K562 (cell line): Measurements from ENCODE around the gene SMAD3. TPM values are rescaled to one million over a fixed set of nuclear protein-coding genes. Genes with fewer than 3 reads are reported as not detected.
A peak's percentile ranks its signal among the peaks of the same experiment; 100 is the strongest.

Source experiments
- CREB5 ChIP-seq: fragments of 250-450 bp; sonication (Bioruptor Pico); IDR thresholded peaks from 2 replicates; pipeline ENCODE4 v1.5.0; 2020; ENCODE audit warnings: mild to moderate bottlenecking
- ETV5 ChIP-seq: sonication (generic); formaldehyde crosslinking; IDR thresholded peaks from 2 replicates; pipeline ENCODE4 v1.4.0; 2020; ENCODE audit warnings: low read depth, mild to moderate bottlenecking, missing genetic modification reagents
- FOS ChIP-seq: IDR thresholded peaks from 3 replicates; pipeline ENCODE4 v1.6.1; 2011; ENCODE audit not compliant: insufficient read length; ENCODE audit errors: extremely low read depth
- FOXJ2 ChIP-seq: fragments of 200-800 bp; sonication (Bioruptor generic); IDR thresholded peaks from 2 replicates; pipeline ENCODE4 v1.6.1; 2016; ENCODE audit warnings: missing genetic modification characterization, missing compliant biosample characterization
- HDAC2 ChIP-seq: fragments of 450-650 bp; IDR thresholded peaks from 2 replicates; pipeline ENCODE4 v1.6.1; 2016; ENCODE audit warnings: mild to moderate bottlenecking
- HDGF ChIP-seq: fragments of 450-650 bp; IDR thresholded peaks from 2 replicates; pipeline ENCODE4 v1.6.1; 2016
- JUN ChIP-seq, 2 experiments: sonication (generic) in 1 of 2; formaldehyde crosslinking in 1 of 2; IDR thresholded peaks; 2 replicates each; pipeline versions ENCODE4 v1.6.1 to v1.8.0; 2012 to 2022; ENCODE audit warnings: borderline replicate concordance in 2 of 2, mild to moderate bottlenecking in 2 of 2, improper control_type of control experiment in 1 of 2, low read depth in 1 of 2, low read length in 1 of 2, missing genetic modification reagents in 1 of 2
- KAT2B ChIP-seq: IDR thresholded peaks from one replicate; pipeline ENCODE4 v1.6.1; 2012; ENCODE audit warnings: low read depth, mild to moderate bottlenecking, control low read depth, inconsistent platforms, low read length, moderate library complexity
- MTA1 ChIP-seq: fragments of 450-650 bp; IDR thresholded peaks from 2 replicates; pipeline ENCODE4 v1.6.1; 2017; ENCODE audit warnings: borderline replicate concordance
- MTF1 ChIP-seq: fragments of 250-450 bp; sonication (Bioruptor Pico); IDR thresholded peaks from 2 replicates; pipeline ENCODE4 v1.9.0; 2021; ENCODE audit warnings: moderate library complexity, mild to moderate bottlenecking, inconsistent platforms, borderline replicate concordance
- NFE2L1 ChIP-seq: fragments of 450-650 bp; IDR thresholded peaks from 2 replicates; pipeline ENCODE4 v1.6.1; 2016; ENCODE audit warnings: missing genetic modification characterization, low read depth, mild to moderate bottlenecking, missing compliant biosample characterization, moderate library complexity, borderline replicate concordance
- PKNOX1 ChIP-seq: fragments of 450-650 bp; IDR thresholded peaks from 2 replicates; pipeline ENCODE4 v1.6.1; 2016
- SAP30 ChIP-seq: fragments of 200-600 bp; sonication (generic); IDR thresholded peaks from 2 replicates; pipeline ENCODE4 v1.6.1; 2012; ENCODE audit warnings: borderline replicate concordance, low read depth, mild to moderate bottlenecking, moderate library complexity, low read length, control low read depth, inconsistent platforms; ENCODE audit not compliant: insufficient read depth, poor library complexity, severe bottlenecking
- SP1 ChIP-seq: sonication (generic); formaldehyde crosslinking; IDR thresholded peaks from 2 replicates; pipeline ENCODE4 v1.8.1; 2022; ENCODE audit warnings: mild to moderate bottlenecking, missing genetic modification reagents
- XRCC3 ChIP-seq: fragments of 450-650 bp; IDR thresholded peaks from 2 replicates; pipeline ENCODE4 v1.6.1; 2017; ENCODE audit warnings: mild to moderate bottlenecking, moderate library complexity
- ZBTB12 ChIP-seq: fragments of 250-450 bp; sonication (Bioruptor Pico); IDR thresholded peaks from 2 replicates; pipeline ENCODE4 v1.4.0; 2020
- ZBTB33 ChIP-seq: sonication (generic); formaldehyde crosslinking; IDR thresholded peaks from 2 replicates; pipeline ENCODE4 v1.8.1; 2023; ENCODE audit warnings: mild to moderate bottlenecking, missing genetic modification reagents
- ZKSCAN1 ChIP-seq: fragments of 150-350 bp; IDR thresholded peaks from 2 replicates; pipeline ENCODE4 v1.6.1; 2016; ENCODE audit warnings: low read depth, low read length
- ZNF165 ChIP-seq: fragments of 250-450 bp; sonication (Bioruptor Pico); IDR thresholded peaks from 2 replicates; pipeline ENCODE4 v1.4.0; 2020; ENCODE audit warnings: borderline replicate concordance
- ZNF347 ChIP-seq: fragments of 450-650 bp; formaldehyde crosslinking; IDR thresholded peaks from 2 replicates; pipeline ENCODE4 v1.4.0; 2020; ENCODE audit warnings: low read depth, mild to moderate bottlenecking, moderate library complexity
- ZNF561 ChIP-seq: fragments of 450-650 bp; formaldehyde crosslinking; conservative IDR thresholded peaks from 2 replicates; pipeline ENCODE4 v1.4.0; 2020; ENCODE audit warnings: mild to moderate bottlenecking, moderate library complexity
- polyA plus RNA-seq, 8 experiments: library from polyadenylated mRNA; depleted of rRNA in 4 of 8; stranded (reverse) in 5 of 8; unstranded in 3 of 8; fragments of >200 nt; fragmentation: Nextera tagmentation in 2 of 8; fragmentation: Illumina TruSeq in 1 of 8; extraction: Ambion mirVana in 2 of 8; extraction: Trizol in 1 of 8; gene quantifications; 2 replicates each; pipeline versions ENCODE4 v1.2.1 to v1.2.3, GENCODE V29; 2011 to 2014; ENCODE audit warnings: inconsistent platforms in 1 of 8, missing spikeins in 1 of 8
- total RNA-seq, 7 experiments: library from RNA; depleted of rRNA in 6 of 7; stranded (reverse); fragments of >200 nt in 6 of 7; fragmentation: Illumina TruSeq in 2 of 7; extraction: Trizol in 2 of 7; gene quantifications; 2 replicates each; pipeline versions ENCODE4 v1.2.1 to v1.2.3, GENCODE V29; 2011 to 2021; ENCODE audit warnings: low replicate concordance in 1 of 7

SMAD3 gene
- total and polyA plus RNA-seq, 9 of the 15 experiments (the other 6 are each of a cell fraction or from before 2014, with no cell fraction given), result 4.3 to 39.2 (median 11.1) TPM

- peak; percentile 82; the same call in 1 of the 2 replicates for TF ChIP-seq HDAC2
- no peak for TF ChIP-seq ZNF165 (CRISPR knock-in tag)
- no peak for TF ChIP-seq FOXJ2
- no peak for TF ChIP-seq KAT2B
- TF ChIP-seq ZNF347 (CRISPR knock-in tag), result no peak
- TF ChIP-seq NFE2L1 (tag), result no peak
- no peak for TF ChIP-seq XRCC3
- TF ChIP-seq ETV5 (CRISPR knock-in tag), result peak; percentile 44; the same call in 1 of the 2 replicates
- 0 out of 2 replicates have a peak, but pooled peaks have one; percentile 17 for TF ChIP-seq ZBTB33 (CRISPR knock-in tag)
- TF ChIP-seq SAP30, result no peak
- TF ChIP-seq ZNF561 (CRISPR knock-in tag), result no peak
- TF ChIP-seq CREB5, result no peak
- no peak for TF ChIP-seq SP1
- TF ChIP-seq JUN (IDR thresholded peaks at IDR 0.05; ENCODE audit: borderline replicate concordance, low read depth, low read length), result peak; percentile 24; the same call in 1 of the 2 replicates
- no peak for TF ChIP-seq JUN (CRISPR knock-in tag; IDR thresholded peaks at IDR 0.05; ENCODE audit: borderline replicate concordance)
- TF ChIP-seq ZBTB12 (CRISPR knock-in tag), result no peak
- peak; percentile 43; the same call in 1 of the 2 replicates for TF ChIP-seq PKNOX1
- TF ChIP-seq HDGF, result no peak
- no peak for TF ChIP-seq MTF1 (CRISPR knock-in tag)
- peak; percentile 28 for TF ChIP-seq FOS
- TF ChIP-seq ZKSCAN1, result no peak
- TF ChIP-seq MTA1, result no peak
These were observed 84.8 kb downstream of the SMAD3 start (continued) for GRCh38 chr15:67150023-67150860.
